GM06990 (cell line): ENCODE measurements around the gene DOCK2.

Experiments
- DNase-seq: peaks from one replicate; pipeline ENCODE4 v3.0.0-alpha.2; 2011; ENCODE audit not compliant: insufficient read length; ENCODE audit errors: extremely low read depth
- H3K27me3 ChIP-seq: replicated peaks from 2 replicates; pipeline ENCODE4 v1.6.0; 2011; ENCODE audit warnings: low read length; ENCODE audit not compliant: control insufficient read depth, insufficient read depth
- H3K36me3 ChIP-seq: 2 replicates; pipeline ENCODE4 v1.5.1; 2011; ENCODE audit warnings: low read length; ENCODE audit not compliant: control insufficient read depth, insufficient read depth
- H3K4me3 ChIP-seq: replicated peaks from 2 replicates; pipeline ENCODE4 v1.5.1; 2011; ENCODE audit warnings: low read depth, mild to moderate bottlenecking, control low read depth, low read length
- CTCF ChIP-seq: IDR thresholded peaks from 2 replicates; pipeline ENCODE4 v1.5.1; 2011; ENCODE audit warnings: low read length, control low read depth, mild to moderate bottlenecking, inconsistent platforms; ENCODE audit not compliant: insufficient read depth, poor library complexity, severe bottlenecking

The DOCK2 gene

GRCh38 chr5:169768416-169768815 is 131.3 kb downstream of the DOCK2 start:
- DNase-seq, result no peak
- TF ChIP-seq CTCF, result no peak
- no peaks in the 10 kb centered on the region for H3K27me3 ChIP-seq
- no peak overlapping the region for H3K4me3 ChIP-seq
- peaks cover 7% of the 10 kb centered on the region for H3K36me3 ChIP-seq

GRCh38 chr5:169770109-169770508 is 133.0 kb downstream of the DOCK2 start:
- Histone ChIP-seq H3K27me3 (no peaks in the 10 kb centered on the region), H3K36me3 (peaks cover 5% of the 10 kb centered on the region), H3K4me3 (no peak overlapping the region)
- no peak for DNase-seq
- no peak for TF ChIP-seq CTCF

- H3K36me3 ChIP-seq, result peaks cover 6% of the 10 kb centered on the region
- no peak for TF ChIP-seq CTCF
Measured at GRCh38 chr5:169772256-169772655, 135.2 kb downstream of the DOCK2 start.

GRCh38 chr5:169772688-169773087 is 135.6 kb downstream of the DOCK2 start:
- Histone ChIP-seq H3K36me3 (peaks cover 6% of the 10 kb centered on the region), H3K4me3 (no peak overlapping the region), H3K27me3 (no peaks in the 10 kb centered on the region)
- no peak for DNase-seq
- no peak for TF ChIP-seq CTCF

More at GRCh38 chr5:169772256-169772655, 135.2 kb downstream of the DOCK2 start:
- Histone ChIP-seq H3K27me3 (no peaks in the 10 kb centered on the region), H3K4me3 (no peak overlapping the region)
- DNase-seq, result no peak

- no peaks in the 10 kb centered on the region for H3K27me3 ChIP-seq
- no peak overlapping the region for H3K4me3 ChIP-seq
- no peak for TF ChIP-seq CTCF
- peaks cover 7% of the 10 kb centered on the region for H3K36me3 ChIP-seq
- DNase-seq, result no peak
Measured at GRCh38 chr5:169777159-169777558, 140.1 kb downstream of the DOCK2 start.
